ENCODE measurements around the gene TSPAN9. TPM values are rescaled to one million over a fixed set of nuclear protein-coding genes. Genes with fewer than 3 reads are reported as not detected.

Gene TSPAN9
- total RNA-seq, 4 donors from 2014 or later = 15.7 to 32.6 (median 26.2) TPM

DNA sequence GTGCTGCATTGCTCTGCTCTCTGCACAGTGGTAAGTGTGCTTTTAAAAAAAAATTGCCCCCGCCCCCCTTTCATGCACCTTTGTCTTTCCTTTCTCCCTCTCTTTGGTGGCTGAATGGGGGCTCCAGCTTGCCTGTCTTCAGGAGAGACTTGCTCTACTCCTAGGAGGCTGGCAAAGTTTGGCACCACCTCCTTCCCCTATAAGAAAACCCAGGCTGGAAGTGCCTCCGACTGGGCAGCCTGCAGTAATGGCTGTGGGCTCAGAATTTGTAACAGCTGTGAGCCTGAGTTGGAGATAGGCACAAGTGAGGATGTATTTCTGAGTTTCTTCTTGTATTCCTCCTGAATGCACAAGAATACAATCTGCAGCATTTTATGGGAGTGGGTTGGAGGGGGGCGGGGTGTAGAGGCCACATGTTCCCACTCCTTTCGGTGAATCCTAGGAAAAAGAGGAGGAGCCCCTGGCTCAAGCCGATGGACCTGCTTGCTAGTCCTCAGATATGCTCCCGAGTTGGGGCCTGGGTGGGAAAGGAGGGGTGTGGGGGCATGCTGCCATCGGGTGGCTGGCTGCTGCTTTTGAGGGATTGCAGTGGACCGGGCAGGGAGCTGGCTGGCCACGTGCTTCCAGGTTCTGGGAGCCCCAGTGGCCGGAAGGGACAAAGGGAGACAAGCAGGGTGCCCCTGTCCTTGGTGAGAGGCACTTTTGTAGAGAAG is 124.3 kb downstream of the TSPAN9 start:
- no peaks in the 10 kb centered on the region for H3K36me3 ChIP-seq
- no peak for TF ChIP-seq EP300 (IDR thresholded peaks at IDR 0.05)
- TF ChIP-seq, protein P1, sequence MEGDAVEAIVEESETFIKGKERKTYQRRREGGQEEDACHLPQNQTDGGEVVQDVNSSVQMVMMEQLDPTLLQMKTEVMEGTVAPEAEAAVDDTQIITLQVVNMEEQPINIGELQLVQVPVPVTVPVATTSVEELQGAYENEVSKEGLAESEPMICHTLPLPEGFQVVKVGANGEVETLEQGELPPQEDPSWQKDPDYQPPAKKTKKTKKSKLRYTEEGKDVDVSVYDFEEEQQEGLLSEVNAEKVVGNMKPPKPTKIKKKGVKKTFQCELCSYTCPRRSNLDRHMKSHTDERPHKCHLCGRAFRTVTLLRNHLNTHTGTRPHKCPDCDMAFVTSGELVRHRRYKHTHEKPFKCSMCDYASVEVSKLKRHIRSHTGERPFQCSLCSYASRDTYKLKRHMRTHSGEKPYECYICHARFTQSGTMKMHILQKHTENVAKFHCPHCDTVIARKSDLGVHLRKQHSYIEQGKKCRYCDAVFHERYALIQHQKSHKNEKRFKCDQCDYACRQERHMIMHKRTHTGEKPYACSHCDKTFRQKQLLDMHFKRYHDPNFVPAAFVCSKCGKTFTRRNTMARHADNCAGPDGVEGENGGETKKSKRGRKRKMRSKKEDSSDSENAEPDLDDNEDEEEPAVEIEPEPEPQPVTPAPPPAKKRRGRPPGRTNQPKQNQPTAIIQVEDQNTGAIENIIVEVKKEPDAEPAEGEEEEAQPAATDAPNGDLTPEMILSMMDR (IDR thresholded peaks at IDR 0.05) = no peak
- no peak for TF ChIP-seq POLR2A (IDR thresholded peaks at IDR 0.05)
- no peak overlapping the region for H3K27ac ChIP-seq
- no peaks in the 10 kb centered on the region for H3K9me3 ChIP-seq
- WGBS, 2 donors = 49 to 71% methylated on average over 10 of the region's 10 CpGs
- H3K4me1 ChIP-seq = peaks cover 0 to 72% (median 17%) of the 10 kb centered on the region in 4 donors
- no peak for DNase-seq (ENCODE audit: low spot score in 2 of 2)
- peak overlapping the region in 1 of 4 donors; percentile 58 for H3K4me3 ChIP-seq
- H3K27me3 ChIP-seq = peaks cover 0 to 13% of the 10 kb centered on the region in 2 donors

- H3K4me1 ChIP-seq = peaks cover 0 to 72% (median 17%) of the 10 kb centered on the region in 4 donors
- no peaks in the 10 kb centered on the region for H3K9me3 ChIP-seq
- TF ChIP-seq POLR2A (IDR thresholded peaks at IDR 0.05) = no peak
- TF ChIP-seq, protein P1 (IDR thresholded peaks at IDR 0.05) = no peak
- TF ChIP-seq EP300 (IDR thresholded peaks at IDR 0.05) = no peak
- DNase-seq (ENCODE audit: low spot score in 2 of 2) = no peak
- peaks cover 0 to 13% of the 10 kb centered on the region in 2 donors for H3K27me3 ChIP-seq
- no peak overlapping the region for H3K4me3 ChIP-seq
- no peaks in the 10 kb centered on the region for H3K36me3 ChIP-seq
- H3K27ac ChIP-seq = no peak overlapping the region
- WGBS, 2 donors = 67 to 75% methylated on average over 11 of the region's 11 CpGs
Observed at GRCh38 chr12:3202096-3202495, 124.9 kb downstream of the TSPAN9 start.

- H3K27me3 ChIP-seq = peaks cover 0 to 13% of the 10 kb centered on the region in 2 donors
- no peak overlapping the region for H3K4me3 ChIP-seq
- WGBS, 2 donors = 27 to 29% methylated on average over 8 of the region's 8 CpGs
- no peaks in the 10 kb centered on the region for H3K36me3 ChIP-seq
- DNase-seq (ENCODE audit: low spot score in 2 of 2) = peak in 1 of 2 donors; percentile 75
- H3K9me3 ChIP-seq = no peaks in the 10 kb centered on the region
- TF ChIP-seq, protein P1 (IDR thresholded peaks at IDR 0.05) = peak; percentile 75 to 96 (median 86)
- TF ChIP-seq POLR2A (IDR thresholded peaks at IDR 0.05) = no peak
- no peak overlapping the region for H3K27ac ChIP-seq
- H3K4me1 ChIP-seq = peaks cover 0 to 72% (median 17%) of the 10 kb centered on the region in 4 donors
Observed at GRCh38 chr12:3202734-3203446, 125.7 kb downstream of the TSPAN9 start.

DNA sequence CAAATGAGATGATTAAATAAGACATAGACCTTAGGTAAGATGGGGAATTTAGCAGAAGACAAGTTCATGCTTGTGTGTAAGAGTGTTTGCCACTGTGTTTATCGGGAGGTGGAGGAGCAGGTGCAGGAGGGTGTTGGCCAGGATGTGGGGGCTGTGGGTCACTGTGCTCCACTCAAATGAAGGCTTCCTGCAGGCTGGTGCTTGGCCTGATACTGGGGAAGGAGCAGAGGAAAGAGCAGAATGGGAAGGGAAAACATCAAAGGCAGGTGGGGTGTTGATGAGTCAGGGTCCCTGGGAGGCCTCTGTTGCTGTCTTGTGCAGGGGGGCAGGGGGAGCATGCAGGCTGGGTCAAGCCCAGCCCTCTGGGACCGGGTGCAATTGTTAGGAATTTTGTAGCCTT is 126.5 kb downstream of the TSPAN9 start:
- H3K9me3 ChIP-seq = no peaks in the 10 kb centered on the region
- H3K27ac ChIP-seq = no peak overlapping the region
- WGBS, 2 donors = 62 to 66% methylated on average over 2 of the region's 2 CpGs
- TF ChIP-seq POLR2A (IDR thresholded peaks at IDR 0.05) (no peak), EP300 (IDR thresholded peaks at IDR 0.05) (no peak)
- TF ChIP-seq, protein P1 (IDR thresholded peaks at IDR 0.05) = no peak
- no peak for DNase-seq (ENCODE audit: low spot score in 2 of 2)
- no peaks in the 10 kb centered on the region for H3K36me3 ChIP-seq
- H3K27me3 ChIP-seq = peaks cover 0 to 13% of the 10 kb centered on the region in 2 donors
- no peak overlapping the region for H3K4me3 ChIP-seq
- peaks cover 0 to 72% (median 17%) of the 10 kb centered on the region in 4 donors for H3K4me1 ChIP-seq

GRCh38 chr12:3204143-3204542 is 127.0 kb downstream of the TSPAN9 start:
- peaks cover 0 to 69% (median 17%) of the 10 kb centered on the region in 4 donors for H3K4me1 ChIP-seq
- TF ChIP-seq, protein P1 (IDR thresholded peaks at IDR 0.05) = no peak
- TF ChIP-seq POLR2A (IDR thresholded peaks at IDR 0.05) (no peak), EP300 (IDR thresholded peaks at IDR 0.05) (no peak)
- WGBS, 2 donors = 87 to 96% methylated on average over 10 of the region's 10 CpGs

More at GRCh38 chr12:3204143-3204542, 127.0 kb downstream of the TSPAN9 start:
- Histone ChIP-seq H3K9me3 (no peaks in the 10 kb centered on the region), H3K4me3 (no peak overlapping the region), H3K36me3 (no peaks in the 10 kb centered on the region), H3K27ac (no peak overlapping the region), H3K27me3 (peaks cover 0 to 13% of the 10 kb centered on the region in 2 donors)
- no peak for DNase-seq (ENCODE audit: low spot score in 2 of 2)

All from tibial nerve (tissue), 4 donors.